ENCODE measurements around the gene NGEF. TPM values are rescaled to one million over a fixed set of nuclear protein-coding genes. Genes with fewer than 3 reads are reported as not detected.
A peak's percentile ranks its signal among the peaks of the same experiment; 100 is the strongest.

Gene NGEF
- total and polyA plus RNA-seq, 9 of the 15 experiments (the other 6 are each of a cell fraction or from before 2014, with no cell fraction given): 0.07 to 0.17 (median 0.09) TPM; not detected in 6

DNA sequence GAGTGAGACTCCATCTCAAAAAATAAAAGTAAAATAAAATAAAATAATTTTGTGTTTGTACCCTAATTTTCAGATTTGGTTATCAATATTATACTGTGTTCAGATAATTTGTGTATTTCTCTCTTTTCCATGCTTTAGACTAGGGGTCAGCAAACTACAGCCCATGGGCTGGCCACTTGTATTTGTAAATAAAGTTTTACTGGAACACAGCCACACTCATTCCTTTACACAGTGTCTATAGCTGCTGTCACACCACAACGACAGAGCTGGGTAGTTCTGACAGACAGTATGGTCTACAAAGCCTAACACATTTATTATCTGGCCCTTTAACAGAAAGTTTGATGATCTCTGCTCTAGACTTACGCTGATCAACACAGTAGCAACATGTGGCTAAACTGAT lies 99.2 kb downstream of the NGEF start (continued):
- TF ChIP-seq, protein P1, sequence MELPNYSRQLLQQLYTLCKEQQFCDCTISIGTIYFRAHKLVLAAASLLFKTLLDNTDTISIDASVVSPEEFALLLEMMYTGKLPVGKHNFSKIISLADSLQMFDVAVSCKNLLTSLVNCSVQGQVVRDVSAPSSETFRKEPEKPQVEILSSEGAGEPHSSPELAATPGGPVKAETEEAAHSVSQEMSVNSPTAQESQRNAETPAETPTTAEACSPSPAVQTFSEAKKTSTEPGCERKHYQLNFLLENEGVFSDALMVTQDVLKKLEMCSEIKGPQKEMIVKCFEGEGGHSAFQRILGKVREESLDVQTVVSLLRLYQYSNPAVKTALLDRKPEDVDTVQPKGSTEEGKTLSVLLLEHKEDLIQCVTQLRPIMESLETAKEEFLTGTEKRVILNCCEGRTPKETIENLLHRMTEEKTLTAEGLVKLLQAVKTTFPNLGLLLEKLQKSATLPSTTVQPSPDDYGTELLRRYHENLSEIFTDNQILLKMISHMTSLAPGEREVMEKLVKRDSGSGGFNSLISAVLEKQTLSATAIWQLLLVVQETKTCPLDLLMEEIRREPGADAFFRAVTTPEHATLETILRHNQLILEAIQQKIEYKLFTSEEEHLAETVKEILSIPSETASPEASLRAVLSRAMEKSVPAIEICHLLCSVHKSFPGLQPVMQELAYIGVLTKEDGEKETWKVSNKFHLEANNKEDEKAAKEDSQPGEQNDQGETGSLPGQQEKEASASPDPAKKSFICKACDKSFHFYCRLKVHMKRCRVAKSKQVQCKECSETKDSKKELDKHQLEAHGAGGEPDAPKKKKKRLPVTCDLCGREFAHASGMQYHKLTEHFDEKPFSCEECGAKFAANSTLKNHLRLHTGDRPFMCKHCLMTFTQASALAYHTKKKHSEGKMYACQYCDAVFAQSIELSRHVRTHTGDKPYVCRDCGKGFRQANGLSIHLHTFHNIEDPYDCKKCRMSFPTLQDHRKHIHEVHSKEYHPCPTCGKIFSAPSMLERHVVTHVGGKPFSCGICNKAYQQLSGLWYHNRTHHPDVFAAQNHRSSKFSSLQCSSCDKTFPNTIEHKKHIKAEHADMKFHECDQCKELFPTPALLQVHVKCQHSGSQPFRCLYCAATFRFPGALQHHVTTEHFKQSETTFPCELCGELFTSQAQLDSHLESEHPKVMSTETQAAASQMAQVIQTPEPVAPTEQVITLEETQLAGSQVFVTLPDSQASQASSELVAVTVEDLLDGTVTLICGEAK (IDR thresholded peaks at IDR 0.05): peak; percentile 64
- TF ChIP-seq, protein P1 (CRISPR knock-in tag; IDR thresholded peaks at IDR 0.05): no peak

Measured in K562 (cell line).